HG03025 (cell line): ENCODE data around the gene METRNL.

ENCODE experiments used
- ATAC-seq: cut with Tn5 transposase; IDR thresholded peaks from one replicate; pipeline ENCODE4 v1.9.1; 2021; ENCODE audit warnings: mild to moderate bottlenecking, moderate library complexity; ENCODE audit not compliant: unreplicated experiment, low FRiP score

METRNL gene

GRCh38 chr17:83103943-83104311, 24.5 kb downstream of the METRNL start:
- ATAC-seq, result no peak

- no peak for ATAC-seq
These were observed 25.4 kb downstream of the METRNL start for GRCh38 chr17:83104577-83105505.

GRCh38 chr17:83105512-83105911, 26.1 kb downstream of the METRNL start:
- ATAC-seq, result no peak

- no peak for ATAC-seq
These were observed 26.7 kb downstream of the METRNL start for GRCh38 chr17:83106056-83106588.

- ATAC-seq, result no peak
These were observed 27.7 kb downstream of the METRNL start for GRCh38 chr17:83106913-83107655.

- ATAC-seq, result no peak
These were observed 28.2 kb downstream of the METRNL start for GRCh38 chr17:83107656-83108048.

- no peak for ATAC-seq
These were observed 29.3 kb downstream of the METRNL start for GRCh38 chr17:83108709-83109108.

- ATAC-seq, result no peak
These were observed 30.0 kb downstream of the METRNL start for GRCh38 chr17:83109386-83109785.

- no peak for ATAC-seq
These were observed 30.6 kb downstream of the METRNL start for GRCh38 chr17:83109793-83110645.

GRCh38 chr17:83110735-83111134, 31.3 kb downstream of the METRNL start:
- no peak for ATAC-seq

- no peak for ATAC-seq
These were observed 32.3 kb downstream of the METRNL start for GRCh38 chr17:83111516-83112282.

GRCh38 chr17:83113381-83113780, 34.0 kb downstream of the METRNL start:
- no peak for ATAC-seq

GRCh38 chr17:83113792-83114191, 34.4 kb downstream of the METRNL start:
- ATAC-seq, result no peak

- no peak for ATAC-seq
These were observed 35.3 kb downstream of the METRNL start for GRCh38 chr17:83114706-83115105.

- ATAC-seq, result no peak
These were observed 35.8 kb downstream of the METRNL start for GRCh38 chr17:83115202-83115651.

GRCh38 chr17:83115832-83116231, 36.4 kb downstream of the METRNL start:
- no peak for ATAC-seq

GRCh38 chr17:83116311-83116771, 36.9 kb downstream of the METRNL start:
- no peak for ATAC-seq

- ATAC-seq, result no peak
These were observed 37.6 kb downstream of the METRNL start for GRCh38 chr17:83116783-83117555.

GRCh38 chr17:83117583-83117982, 38.2 kb downstream of the METRNL start:
- no peak for ATAC-seq
